Measurements from ENCODE around the gene TSPAN9. TPM values are rescaled to one million over a fixed set of nuclear protein-coding genes. Genes with fewer than 3 reads are reported as not detected.
A peak's percentile ranks its signal among the peaks of the same experiment; 100 is the strongest.

TSPAN9 gene
- total RNA-seq, 3 donors from 2014 or later (not counting 1 experiment from before 2014, with no cell fraction given), result 0.86 to 1.6 (median 1.1) TPM

- H3K4me3 Mint-ChIP-seq, result no peak overlapping the region
- no peak for DNase-seq
- no peaks in the 10 kb centered on the region for H3K9me3 Mint-ChIP-seq
- intact Hi-C loops (cut with micrococcal nuclease), result no loop called here
- Histone ChIP-seq H3K36me3 (ENCODE audit: control insufficient read depth, insufficient read depth, low read length) (no peaks in the 10 kb centered on the region), H3K27ac (ENCODE audit: low read length) (no peak overlapping the region), H3K4me3 (ENCODE audit: low read length) (no peak overlapping the region), H3K27me3 (ENCODE audit: control insufficient read depth, insufficient read depth, low read length) (no peaks in the 10 kb centered on the region), H3K4me1 (ENCODE audit: control insufficient read depth, insufficient read depth, low read length) (peaks cover 8% of the 10 kb centered on the region), H3K9me3 (ENCODE audit: control insufficient read depth, insufficient read depth, low read length) (no peaks in the 10 kb centered on the region)
- no peak for ATAC-seq
- no peak for TF ChIP-seq CTCF (IDR thresholded peaks at IDR 0.05)
- H3K27me3 Mint-ChIP-seq (ENCODE audit: low read depth in 2 of 2), result peaks cover 0 to 7% of the 10 kb centered on the region in 2 donors
- peak overlapping the region in 1 of 2 donors; percentile 13 for H3K27ac Mint-ChIP-seq
- WGBS (ENCODE audit: insufficient coverage), result 60% methylated on average over 16 of the region's 16 CpGs
- H3K4me1 Mint-ChIP-seq, result peaks cover 8 to 15% of the 10 kb centered on the region in 2 donors
- no peaks in the 10 kb centered on the region for H3K36me3 Mint-ChIP-seq
Observed at GRCh38 chr12:3249081-3249800, 172.1 kb downstream of the TSPAN9 start.

GRCh38 chr12:3250034-3250433 lies 172.9 kb downstream of the TSPAN9 start:
- ATAC-seq, result no peak
- no peak for DNase-seq
- Histone ChIP-seq H3K4me1 (ENCODE audit: control insufficient read depth, insufficient read depth, low read length) (peaks cover 8% of the 10 kb centered on the region), H3K36me3 (ENCODE audit: control insufficient read depth, insufficient read depth, low read length) (no peaks in the 10 kb centered on the region), H3K4me3 (ENCODE audit: low read length) (no peak overlapping the region), H3K27ac (ENCODE audit: low read length) (no peak overlapping the region), H3K27me3 (ENCODE audit: control insufficient read depth, insufficient read depth, low read length) (no peaks in the 10 kb centered on the region), H3K9me3 (ENCODE audit: control insufficient read depth, insufficient read depth, low read length) (no peaks in the 10 kb centered on the region)
- Mint-ChIP-seq H3K4me1 (peaks cover 8 to 15% of the 10 kb centered on the region in 2 donors), H3K4me3 (no peak overlapping the region), H3K9me3 (no peaks in the 10 kb centered on the region), H3K27ac (no peak overlapping the region), H3K27me3 (ENCODE audit: low read depth in 2 of 2) (peaks cover 0 to 7% of the 10 kb centered on the region in 2 donors), H3K36me3 (no peaks in the 10 kb centered on the region)
- no peak for TF ChIP-seq CTCF (IDR thresholded peaks at IDR 0.05)
- WGBS (ENCODE audit: insufficient coverage), result 87% methylated on average over 6 of the region's 6 CpGs
- intact Hi-C loops (cut with micrococcal nuclease), result no loop called here

GRCh38 chr12:3250576-3250975 lies 173.4 kb downstream of the TSPAN9 start:
- TF ChIP-seq CTCF (IDR thresholded peaks at IDR 0.05), result no peak
- DNase-seq (no peak), ATAC-seq (no peak)
- Histone ChIP-seq H3K27me3 (ENCODE audit: control insufficient read depth, insufficient read depth, low read length) (no peaks in the 10 kb centered on the region), H3K4me3 (ENCODE audit: low read length) (no peak overlapping the region), H3K27ac (ENCODE audit: low read length) (no peak overlapping the region), H3K4me1 (ENCODE audit: control insufficient read depth, insufficient read depth, low read length) (peaks cover 8% of the 10 kb centered on the region), H3K36me3 (ENCODE audit: control insufficient read depth, insufficient read depth, low read length) (no peaks in the 10 kb centered on the region), H3K9me3 (ENCODE audit: control insufficient read depth, insufficient read depth, low read length) (no peaks in the 10 kb centered on the region)
- WGBS (ENCODE audit: insufficient coverage), result 88% methylated on average over 7 of the region's 8 CpGs
- H3K27me3 Mint-ChIP-seq (ENCODE audit: low read depth in 2 of 2), result peaks cover 0 to 7% of the 10 kb centered on the region in 2 donors
- H3K4me3 Mint-ChIP-seq, result no peak overlapping the region
- H3K36me3 Mint-ChIP-seq, result no peaks in the 10 kb centered on the region
- intact Hi-C loops (cut with micrococcal nuclease), result no loop called here
- no peak overlapping the region for H3K27ac Mint-ChIP-seq
- peaks cover 8 to 15% of the 10 kb centered on the region in 2 donors for H3K4me1 Mint-ChIP-seq
- no peaks in the 10 kb centered on the region for H3K9me3 Mint-ChIP-seq

GRCh38 chr12:3251067-3251466 lies 173.9 kb downstream of the TSPAN9 start:
- H3K9me3 Mint-ChIP-seq, result no peaks in the 10 kb centered on the region
- 18% methylated on average over 5 of the region's 5 CpGs for WGBS (ENCODE audit: insufficient coverage)
- peaks cover 8 to 15% of the 10 kb centered on the region in 2 donors for H3K4me1 Mint-ChIP-seq
- no peaks in the 10 kb centered on the region for H3K36me3 ChIP-seq (ENCODE audit: control insufficient read depth, insufficient read depth, low read length)
- no peak for ATAC-seq
- no peak overlapping the region for H3K27ac ChIP-seq (ENCODE audit: low read length)
- no peak overlapping the region for H3K27ac Mint-ChIP-seq
- no peak for TF ChIP-seq CTCF (IDR thresholded peaks at IDR 0.05)
- intact Hi-C loops (cut with micrococcal nuclease), result no loop called here
- no peaks in the 10 kb centered on the region for H3K9me3 ChIP-seq (ENCODE audit: control insufficient read depth, insufficient read depth, low read length)
- no peak for DNase-seq
- no peak overlapping the region for H3K4me3 ChIP-seq (ENCODE audit: low read length)
- no peaks in the 10 kb centered on the region for H3K36me3 Mint-ChIP-seq
- H3K27me3 ChIP-seq (ENCODE audit: control insufficient read depth, insufficient read depth, low read length), result no peaks in the 10 kb centered on the region
- H3K27me3 Mint-ChIP-seq (ENCODE audit: low read depth in 2 of 2), result peaks cover 0 to 7% of the 10 kb centered on the region in 2 donors
- H3K4me1 ChIP-seq (ENCODE audit: control insufficient read depth, insufficient read depth, low read length), result peaks cover 8% of the 10 kb centered on the region
- no peak overlapping the region for H3K4me3 Mint-ChIP-seq

Measured in natural killer cell (primary cell).